ENCODE results near the gene SEMA5A.

The SEMA5A gene

DNA sequence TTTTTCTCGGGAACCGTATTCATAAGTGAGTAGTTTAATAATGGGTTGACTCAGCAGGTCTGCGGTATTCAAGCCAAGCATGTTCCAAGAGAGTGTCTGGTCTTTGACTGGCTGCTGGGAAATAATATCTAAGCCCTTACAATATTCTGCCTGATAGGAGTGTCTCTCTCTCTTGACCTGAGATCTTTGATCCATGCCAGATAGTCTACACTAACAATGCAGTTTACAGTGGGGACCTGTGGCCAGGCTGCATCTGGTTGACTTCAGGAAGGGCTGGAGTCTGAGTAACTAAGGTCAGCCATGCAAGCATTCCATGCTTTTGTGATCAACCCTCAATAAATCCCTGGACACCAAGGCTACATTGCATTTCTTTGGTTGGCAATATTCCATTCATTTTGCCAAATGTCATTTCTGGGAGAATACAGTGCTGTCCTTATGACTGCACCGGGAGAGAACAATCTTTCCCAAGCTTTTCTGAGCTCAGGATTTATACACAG lies 195.5 kb downstream of the SEMA5A start:
- H3K27me3 ChIP-seq (ENCODE audit: control insufficient read depth, insufficient read depth, low read length): no peaks in the 10 kb centered on the region
- H3K9me3 ChIP-seq (ENCODE audit: control insufficient read depth, insufficient read depth, low read length): no peaks in the 10 kb centered on the region
- DNase-seq (ENCODE audit: low read depth, low spot score): no peak
- no peak overlapping the region for H3K27ac ChIP-seq (ENCODE audit: low read length)
- H3K36me3 ChIP-seq (ENCODE audit: control insufficient read depth, insufficient read depth, low read length): no peaks in the 10 kb centered on the region
- no peak overlapping the region for H3K4me3 ChIP-seq (ENCODE audit: low read length)
- no CpG with 5 or more reads among the region's 4 CpGs for WGBS (ENCODE audit: insufficient coverage, insufficient read length)
- no peaks in the 10 kb centered on the region for H3K4me1 ChIP-seq (ENCODE audit: control insufficient read depth, insufficient read depth, low read length)

DNA sequence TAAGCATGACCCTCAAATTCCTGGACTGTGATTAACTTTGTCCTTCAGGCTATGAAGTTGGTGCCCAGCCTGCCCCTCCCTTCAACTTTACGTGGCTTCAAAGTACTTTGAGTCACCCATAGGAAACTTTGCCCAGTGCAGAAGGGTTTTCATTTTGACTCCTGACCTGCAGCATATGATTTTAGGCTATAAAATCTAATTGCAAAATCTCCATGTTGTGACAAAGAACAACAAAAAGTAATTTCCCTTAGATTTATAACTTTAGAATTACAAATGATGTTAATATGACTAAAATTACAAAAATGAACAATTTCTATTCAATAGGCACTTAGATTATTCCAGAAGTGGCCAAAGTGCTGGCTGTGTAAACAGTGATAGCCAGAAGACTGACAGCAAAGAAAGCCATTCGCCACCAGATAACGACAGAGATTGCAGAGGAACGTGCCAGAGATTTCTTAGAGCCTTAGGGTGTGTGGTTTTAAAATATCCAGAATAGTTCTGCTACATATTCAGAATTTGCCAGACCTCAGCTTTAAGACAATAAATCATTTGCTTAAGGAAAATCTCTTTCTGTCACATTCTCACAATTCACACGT lies 197.4 kb downstream of the SEMA5A start:
- no peak for DNase-seq (ENCODE audit: low read depth, low spot score)
- no CpG with 5 or more reads among the region's 5 CpGs for WGBS (ENCODE audit: insufficient coverage, insufficient read length)
- Histone ChIP-seq H3K4me3 (ENCODE audit: low read length) (no peak overlapping the region), H3K36me3 (ENCODE audit: control insufficient read depth, insufficient read depth, low read length) (no peaks in the 10 kb centered on the region), H3K9me3 (ENCODE audit: control insufficient read depth, insufficient read depth, low read length) (no peaks in the 10 kb centered on the region), H3K27ac (ENCODE audit: low read length) (no peak overlapping the region), H3K27me3 (ENCODE audit: control insufficient read depth, insufficient read depth, low read length) (no peaks in the 10 kb centered on the region), H3K4me1 (ENCODE audit: control insufficient read depth, insufficient read depth, low read length) (no peaks in the 10 kb centered on the region; the same call in 1 of the 2 replicates)

DNA sequence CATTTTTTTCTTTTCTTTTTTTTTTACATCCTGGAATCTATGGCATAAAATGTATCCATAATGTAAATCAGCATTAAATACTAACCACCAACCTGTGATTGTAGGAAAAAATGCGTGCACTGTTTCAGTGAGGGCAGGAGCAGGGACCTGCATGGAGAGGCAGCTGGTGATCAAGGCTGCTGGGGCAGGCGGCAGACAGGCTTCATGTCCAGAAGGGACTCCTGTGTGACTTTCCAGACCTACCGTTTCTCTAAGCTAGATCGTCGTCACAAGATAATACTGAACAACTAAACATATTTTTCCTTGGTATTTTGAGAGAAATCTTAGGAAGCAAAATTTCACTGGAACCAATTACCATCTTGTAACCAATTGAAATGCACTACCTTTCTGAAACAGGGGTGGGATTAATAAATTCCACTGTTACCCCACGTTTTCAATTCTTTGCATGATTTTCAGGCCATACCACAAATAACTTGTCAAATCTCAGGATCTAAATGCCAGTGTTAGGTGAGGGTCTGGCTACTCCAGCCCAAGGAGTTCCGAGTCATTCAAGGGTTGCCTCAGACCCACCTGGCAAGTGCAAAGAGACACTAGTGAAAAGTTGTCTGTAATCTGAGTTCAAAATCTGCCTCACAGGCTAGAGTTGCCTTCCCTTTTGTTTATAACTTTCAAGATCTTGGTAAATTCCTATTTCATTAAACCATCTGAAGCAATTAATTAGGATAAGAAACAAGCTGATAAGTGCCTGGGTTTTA lies 198.2 kb downstream of the SEMA5A start:
- Histone ChIP-seq H3K4me3 (ENCODE audit: low read length) (no peak overlapping the region), H3K27me3 (ENCODE audit: control insufficient read depth, insufficient read depth, low read length) (no peaks in the 10 kb centered on the region), H3K4me1 (ENCODE audit: control insufficient read depth, insufficient read depth, low read length) (no peaks in the 10 kb centered on the region; the same call in 1 of the 2 replicates), H3K9me3 (ENCODE audit: control insufficient read depth, insufficient read depth, low read length) (no peaks in the 10 kb centered on the region), H3K36me3 (ENCODE audit: control insufficient read depth, insufficient read depth, low read length) (no peaks in the 10 kb centered on the region), H3K27ac (ENCODE audit: low read length) (no peak overlapping the region)
- no peak for DNase-seq (ENCODE audit: low read depth, low spot score)
- no CpG with 5 or more reads among the region's 7 CpGs for WGBS (ENCODE audit: insufficient coverage, insufficient read length)

DNA sequence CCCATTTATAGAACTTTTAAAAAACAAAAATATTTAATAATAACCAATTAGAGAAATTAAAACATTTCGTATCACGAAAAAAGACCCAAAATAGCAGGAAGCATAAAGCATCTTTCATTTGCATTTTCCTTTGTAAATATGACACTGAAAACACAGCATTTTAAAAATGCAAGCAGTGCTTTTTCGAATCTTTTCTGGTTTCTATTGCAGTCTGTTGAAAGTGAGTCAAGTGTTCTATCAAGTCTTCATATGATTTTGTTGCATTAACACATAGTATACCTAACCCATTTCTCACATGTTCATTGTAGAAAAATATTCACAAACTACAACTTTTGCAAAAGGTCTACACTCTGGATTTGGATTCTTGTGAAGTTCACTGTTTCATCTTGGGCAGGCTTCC lies 198.8 kb downstream of the SEMA5A start:
- no CpG with 5 or more reads among the region's 3 CpGs for WGBS (ENCODE audit: insufficient coverage, insufficient read length)

DNA sequence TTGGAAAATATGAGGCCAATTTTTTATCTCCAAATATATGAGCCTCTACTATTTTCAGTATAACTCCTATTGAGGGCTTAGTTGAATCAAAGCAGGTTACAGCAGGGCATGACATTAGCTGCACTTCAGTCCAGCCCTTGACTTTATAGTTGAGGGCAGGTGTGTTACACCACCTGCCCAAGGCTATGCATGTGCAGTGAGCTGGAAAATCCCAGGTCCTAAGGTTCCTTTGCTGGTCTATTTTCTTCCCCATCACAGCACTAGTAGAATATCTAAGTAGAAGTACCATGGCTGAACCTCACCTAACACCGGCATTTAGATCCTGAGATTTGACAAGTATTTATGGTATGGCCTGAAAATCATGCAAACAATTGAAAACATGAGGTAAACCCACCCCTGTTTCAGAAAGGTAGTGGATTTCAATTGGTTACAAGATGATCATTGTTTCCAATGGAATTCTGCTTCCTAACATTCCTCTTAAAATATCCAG lies 201.1 kb downstream of the SEMA5A start:
- Histone ChIP-seq H3K36me3 (ENCODE audit: control insufficient read depth, insufficient read depth, low read length) (no peaks in the 10 kb centered on the region), H3K4me3 (ENCODE audit: low read length) (no peak overlapping the region), H3K27me3 (ENCODE audit: control insufficient read depth, insufficient read depth, low read length) (no peaks in the 10 kb centered on the region), H3K9me3 (ENCODE audit: control insufficient read depth, insufficient read depth, low read length) (no peaks in the 10 kb centered on the region), H3K27ac (ENCODE audit: low read length) (no peak overlapping the region), H3K4me1 (ENCODE audit: control insufficient read depth, insufficient read depth, low read length) (no peaks in the 10 kb centered on the region; the same call in 1 of the 2 replicates)
- no peak for DNase-seq (ENCODE audit: low read depth, low spot score)
- WGBS (ENCODE audit: insufficient coverage, insufficient read length): no CpG with 5 or more reads among the region's 1 CpG

More for the DNA sequence above, 198.8 kb downstream of the SEMA5A start:
- Histone ChIP-seq H3K9me3 (ENCODE audit: control insufficient read depth, insufficient read depth, low read length) (no peaks in the 10 kb centered on the region), H3K27ac (ENCODE audit: low read length) (no peak overlapping the region), H3K36me3 (ENCODE audit: control insufficient read depth, insufficient read depth, low read length) (no peaks in the 10 kb centered on the region), H3K4me1 (ENCODE audit: control insufficient read depth, insufficient read depth, low read length) (no peaks in the 10 kb centered on the region; the same call in 1 of the 2 replicates), H3K4me3 (ENCODE audit: low read length) (no peak overlapping the region), H3K27me3 (ENCODE audit: control insufficient read depth, insufficient read depth, low read length) (no peaks in the 10 kb centered on the region)
- DNase-seq (ENCODE audit: low read depth, low spot score): no peak

DNA sequence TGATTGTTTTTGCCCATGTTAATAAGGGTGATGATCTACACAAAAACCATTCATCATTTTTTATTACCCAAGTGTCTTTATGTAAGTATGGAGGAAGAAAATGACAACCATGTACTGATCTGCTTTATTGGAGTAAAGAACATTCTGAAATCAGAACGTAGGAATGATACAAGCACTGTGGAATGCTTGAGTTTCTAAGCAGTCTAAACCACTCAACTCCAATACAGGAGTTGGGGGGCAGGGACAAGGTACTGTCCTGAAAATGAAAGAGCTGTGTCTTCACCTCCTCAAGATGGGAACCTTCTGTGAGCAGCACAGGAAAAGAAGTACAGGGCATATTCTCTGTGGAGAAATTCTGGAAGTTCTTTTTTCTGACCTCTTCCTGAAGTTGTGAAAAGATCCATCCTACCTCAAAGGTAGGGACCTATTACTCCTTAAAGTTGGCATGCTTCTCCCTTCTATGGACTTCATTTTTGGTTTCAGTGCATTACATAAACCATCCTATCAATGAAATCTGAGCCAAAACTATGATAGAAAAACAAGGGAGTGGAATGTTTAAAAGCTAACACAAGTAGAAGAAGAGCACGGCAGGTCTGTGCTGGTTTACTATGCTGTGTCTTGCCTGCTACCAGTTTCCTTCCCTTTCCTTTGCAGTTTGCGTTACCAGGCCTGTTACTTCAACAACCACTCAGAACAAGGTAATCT lies 202.6 kb downstream of the SEMA5A start:
- H3K36me3 ChIP-seq (ENCODE audit: control insufficient read depth, insufficient read depth, low read length): no peaks in the 10 kb centered on the region
- no peak for DNase-seq (ENCODE audit: low read depth, low spot score)
- H3K4me3 ChIP-seq (ENCODE audit: low read length): no peak overlapping the region
- H3K27me3 ChIP-seq (ENCODE audit: control insufficient read depth, insufficient read depth, low read length): no peaks in the 10 kb centered on the region
- no peaks in the 10 kb centered on the region; the same call in 1 of the 2 replicates for H3K4me1 ChIP-seq (ENCODE audit: control insufficient read depth, insufficient read depth, low read length)
- no peak overlapping the region for H3K27ac ChIP-seq (ENCODE audit: low read length)
- WGBS (ENCODE audit: insufficient coverage, insufficient read length): no CpG with 5 or more reads among the region's 3 CpGs
- H3K9me3 ChIP-seq (ENCODE audit: control insufficient read depth, insufficient read depth, low read length): no peaks in the 10 kb centered on the region

DNA sequence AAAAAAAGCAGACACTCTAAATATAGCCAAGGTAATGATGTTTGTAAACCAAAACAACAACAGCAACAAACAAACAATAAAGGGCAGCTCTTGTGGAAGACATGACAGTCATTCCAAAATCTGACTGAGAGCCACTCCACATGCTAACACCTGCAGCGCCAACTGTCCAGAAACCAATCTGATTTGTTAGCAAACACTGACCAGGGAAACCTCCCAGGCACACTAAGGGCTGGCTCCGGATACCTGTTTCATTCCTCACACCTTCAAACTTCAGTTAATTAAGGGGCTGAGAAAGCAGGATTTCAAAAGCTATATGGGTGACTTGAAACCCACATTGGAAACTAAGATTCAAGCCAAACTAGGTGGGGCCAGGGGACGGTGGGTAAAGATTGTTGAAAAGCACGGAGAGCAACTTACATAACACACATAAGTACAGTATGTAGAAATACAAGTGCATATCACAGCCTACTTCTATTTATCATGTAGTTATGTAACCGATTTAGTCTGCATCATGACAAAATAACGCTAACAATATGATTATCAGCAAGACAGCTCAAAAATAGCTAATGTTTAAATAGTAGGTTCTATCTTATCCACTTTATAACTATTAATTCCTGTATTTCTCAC lies 203.6 kb downstream of the SEMA5A start:
- no peaks in the 10 kb centered on the region for H3K9me3 ChIP-seq (ENCODE audit: control insufficient read depth, insufficient read depth, low read length)
- no peak for DNase-seq (ENCODE audit: low read depth, low spot score)
- H3K27ac ChIP-seq (ENCODE audit: low read length): no peak overlapping the region
- H3K4me3 ChIP-seq (ENCODE audit: low read length): no peak overlapping the region
- no CpG with 5 or more reads among the region's 6 CpGs for WGBS (ENCODE audit: insufficient coverage, insufficient read length)
- no peaks in the 10 kb centered on the region for H3K36me3 ChIP-seq (ENCODE audit: control insufficient read depth, insufficient read depth, low read length)
- no peaks in the 10 kb centered on the region; the same call in 1 of the 2 replicates for H3K4me1 ChIP-seq (ENCODE audit: control insufficient read depth, insufficient read depth, low read length)
- H3K27me3 ChIP-seq (ENCODE audit: control insufficient read depth, insufficient read depth, low read length): no peaks in the 10 kb centered on the region

DNA sequence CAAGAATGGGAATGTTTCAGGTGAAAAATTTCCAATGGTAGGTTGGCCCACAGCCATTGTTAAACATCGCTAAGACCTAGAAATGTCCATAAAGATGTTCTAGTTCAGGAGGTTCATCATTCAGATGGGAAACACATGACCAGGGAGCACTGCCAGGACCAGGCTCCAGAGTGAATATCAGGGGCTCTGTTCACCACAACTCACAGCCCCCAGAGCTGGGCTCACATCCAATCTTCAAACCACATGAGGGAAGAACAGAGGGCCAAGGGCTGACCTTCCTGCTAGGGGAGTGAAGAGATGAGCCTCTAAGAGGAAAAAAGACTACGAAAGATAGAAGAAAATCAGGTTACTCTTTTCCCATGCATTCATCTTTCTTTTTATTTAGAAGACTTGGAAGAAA lies 205.8 kb downstream of the SEMA5A start:
- Histone ChIP-seq H3K4me3 (ENCODE audit: low read length) (no peak overlapping the region), H3K9me3 (ENCODE audit: control insufficient read depth, insufficient read depth, low read length) (no peaks in the 10 kb centered on the region), H3K27me3 (ENCODE audit: control insufficient read depth, insufficient read depth, low read length) (no peaks in the 10 kb centered on the region), H3K36me3 (ENCODE audit: control insufficient read depth, insufficient read depth, low read length) (no peaks in the 10 kb centered on the region), H3K27ac (ENCODE audit: low read length) (no peak overlapping the region), H3K4me1 (ENCODE audit: control insufficient read depth, insufficient read depth, low read length) (no peaks in the 10 kb centered on the region)
- no peak for DNase-seq (ENCODE audit: low read depth, low spot score)
- no CpG with 5 or more reads among the region's 2 CpGs for WGBS (ENCODE audit: insufficient coverage, insufficient read length)

DNA sequence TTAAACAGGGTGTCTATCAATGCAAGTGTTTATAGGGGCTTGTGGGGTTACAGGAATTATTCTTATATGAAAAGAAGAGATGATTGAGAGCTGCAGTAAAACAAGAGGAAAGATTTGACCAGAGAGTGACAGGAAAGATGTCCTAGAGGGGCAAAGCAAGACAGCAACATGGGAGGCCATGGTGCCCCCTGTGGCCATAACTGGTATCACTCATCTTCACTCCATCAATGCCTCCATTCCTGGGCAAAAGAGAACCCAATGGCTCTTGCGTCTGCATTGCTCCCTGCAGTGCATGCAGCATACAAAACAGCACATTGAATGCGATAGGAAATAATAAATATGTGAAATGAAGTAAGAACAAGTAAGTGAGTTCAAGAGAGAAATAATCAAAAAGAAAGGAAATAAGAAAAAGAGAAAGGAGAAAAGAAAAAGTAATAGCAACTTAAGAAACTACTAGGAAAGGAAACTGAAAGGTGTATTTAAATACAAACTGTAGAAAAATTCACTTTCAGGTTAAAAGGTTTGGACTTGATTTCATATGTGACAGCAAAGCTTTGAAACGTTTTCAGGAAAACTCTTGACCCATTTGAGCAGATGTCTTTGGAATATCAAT lies 206.6 kb downstream of the SEMA5A start:
- 100% methylated on average over 1 of the region's 3 CpGs for WGBS (ENCODE audit: insufficient coverage, insufficient read length)
- Histone ChIP-seq H3K27me3 (ENCODE audit: control insufficient read depth, insufficient read depth, low read length) (no peaks in the 10 kb centered on the region), H3K27ac (ENCODE audit: low read length) (no peak overlapping the region), H3K9me3 (ENCODE audit: control insufficient read depth, insufficient read depth, low read length) (no peaks in the 10 kb centered on the region), H3K4me1 (ENCODE audit: control insufficient read depth, insufficient read depth, low read length) (no peaks in the 10 kb centered on the region), H3K4me3 (ENCODE audit: low read length) (no peak overlapping the region), H3K36me3 (ENCODE audit: control insufficient read depth, insufficient read depth, low read length) (no peaks in the 10 kb centered on the region)
- peak; percentile 11 for DNase-seq (ENCODE audit: low read depth, low spot score)

DNA sequence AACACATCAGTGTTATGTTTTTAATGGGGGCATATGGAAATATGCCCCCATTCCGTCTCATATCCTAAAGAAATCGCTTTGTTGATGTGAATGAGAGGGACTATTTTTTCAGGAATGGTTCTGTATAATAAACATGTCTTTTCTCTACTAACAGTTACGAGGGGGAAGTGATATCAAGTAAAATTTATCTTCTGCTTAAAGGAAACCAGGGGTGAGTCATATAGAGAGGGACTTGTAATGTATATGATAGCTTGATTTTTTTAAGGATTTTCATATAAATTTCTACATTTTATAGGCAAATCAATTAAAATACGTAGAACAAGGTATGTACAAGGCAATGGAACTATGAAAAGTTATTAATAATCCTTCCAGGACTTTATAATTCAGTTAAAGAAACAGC lies 207.1 kb downstream of the SEMA5A start:
- Histone ChIP-seq H3K4me1 (ENCODE audit: control insufficient read depth, insufficient read depth, low read length) (no peaks in the 10 kb centered on the region), H3K36me3 (ENCODE audit: control insufficient read depth, insufficient read depth, low read length) (no peaks in the 10 kb centered on the region), H3K4me3 (ENCODE audit: low read length) (no peak overlapping the region), H3K9me3 (ENCODE audit: control insufficient read depth, insufficient read depth, low read length) (no peaks in the 10 kb centered on the region), H3K27ac (ENCODE audit: low read length) (no peak overlapping the region), H3K27me3 (ENCODE audit: control insufficient read depth, insufficient read depth, low read length) (no peaks in the 10 kb centered on the region)
- no peak for DNase-seq (ENCODE audit: low read depth, low spot score)
- no CpG with 5 or more reads among the region's 4 CpGs for WGBS (ENCODE audit: insufficient coverage, insufficient read length)
